ENCODE measurements around the gene BUD23. TPM values are rescaled to one million over a fixed set of nuclear protein-coding genes. Genes with fewer than 3 reads are reported as not detected.

BUD23 gene
- total RNA-seq = 100 to 1,000 TPM; 241 to 252 TPM
- polyA plus RNA-seq (ENCODE audit: insufficient read depth, low read depth, low replicate concordance) = 231 TPM
- long read RNA-seq, donor 1, transcript BUD23-201 (12 exons, 1,230 nt) = major isoform, 35 of 81 reads
- long read RNA-seq, donor 1, transcript BUD23-215 (2 exons, 3,886 nt) = minor isoform, 6 of 81 reads
- long read RNA-seq, donor 1, partial matches to known transcripts = 40 of 81 reads
- long read RNA-seq, donor 1, other reads (novel, unspliced or antisense) = 0 of 81 reads
- long read RNA-seq, donor 2, transcript BUD23-201 (12 exons, 1,230 nt) = major isoform, 29 of 36 reads
- long read RNA-seq, donor 2, partial matches to known transcripts = 6 of 36 reads
- long read RNA-seq, donor 2, other reads (novel, unspliced or antisense) = 0 of 36 reads

GRCh38 chr7:73683056-73683787, at the start of gene BUD23, which contains the start of gene DNAJC30:
Gene BUD23 (plus strand): TSS chr7:73683597. CDS start chr7:73683626, 29 bp downstream.
Gene DNAJC30 (minus strand): TSS chr7:73683453. CDS start chr7:73683423, 30 bp downstream.
- intact Hi-C loops (cut with DNase I; ENCODE audit: low total_unique reads) = no loop called here
- H3K36me3 ChIP-seq (ENCODE audit: low read depth, missing control alignments) = no peaks in the 10 kb centered on the region

GRCh38 chr7:73633844-73634243, 49.6 kb upstream of the BUD23 start:
- Histone ChIP-seq H3K4me1 (no peaks in the 10 kb centered on the region), H3K36me3 (ENCODE audit: low read depth, missing control alignments) (no peaks in the 10 kb centered on the region), H3K27ac (no peak overlapping the region), H3K9me3 (no peaks in the 10 kb centered on the region), H3K27me3 (no peaks in the 10 kb centered on the region), H3K4me3 (no peak overlapping the region)
- TF ChIP-seq CTCF (IDR thresholded peaks at IDR 0.05) (no peak), POLR2A (IDR thresholded peaks at IDR 0.05) (no peak)
- no peak for DNase-seq
- 86 to 89% methylated on average over 8 of the region's 8 CpGs for WGBS, 2 donors
- intact Hi-C loops (cut with DNase I; ENCODE audit: low total_unique reads) = no loop called here

More at GRCh38 chr7:73683056-73683787, at the start of gene BUD23, which contains the start of gene DNAJC30:
- Histone ChIP-seq H3K4me3 (peak within 1 kb of the TSS; percentile 89 to 91), H3K4me1 (peaks cover 44% of the 10 kb centered on the region), H3K27ac (peak within 1 kb of the TSS; percentile 77 to 83), H3K27me3 (no peaks in the 10 kb centered on the region), H3K9me3 (no peaks in the 10 kb centered on the region)
- TF ChIP-seq CTCF (IDR thresholded peaks at IDR 0.05) (no peak), POLR2A (IDR thresholded peaks at IDR 0.05) (no peak)
- WGBS, 2 donors = 0% methylated on average over 35 to 68 of the region's 68 CpGs
- DNase-seq = peak; percentile 98

GRCh38 chr7:73635428-73636200, 47.8 kb upstream of the BUD23 start:
- TF ChIP-seq CTCF (IDR thresholded peaks at IDR 0.05) (no peak), POLR2A (IDR thresholded peaks at IDR 0.05) (no peak)
- WGBS, 2 donors = 89% methylated on average over 8 of the region's 8 CpGs
- no peak for DNase-seq
- no peaks in the 10 kb centered on the region for H3K36me3 ChIP-seq (ENCODE audit: low read depth, missing control alignments)
- no peaks in the 10 kb centered on the region for H3K27me3 ChIP-seq
- H3K27ac ChIP-seq = no peak overlapping the region
- H3K4me3 ChIP-seq = no peak overlapping the region
- intact Hi-C loops (cut with DNase I; ENCODE audit: low total_unique reads) = no loop called here
- H3K4me1 ChIP-seq = no peaks in the 10 kb centered on the region
- no peaks in the 10 kb centered on the region for H3K9me3 ChIP-seq

- no peaks in the 10 kb centered on the region for H3K4me1 ChIP-seq
- intact Hi-C loops (cut with DNase I; ENCODE audit: low total_unique reads) = no loop called here
- no peak overlapping the region for H3K27ac ChIP-seq
- DNase-seq = no peak
- TF ChIP-seq CTCF (IDR thresholded peaks at IDR 0.05) (no peak), POLR2A (IDR thresholded peaks at IDR 0.05) (no peak)
- H3K4me3 ChIP-seq = no peak overlapping the region
- WGBS, 2 donors = 66 to 81% methylated on average over 3 of the region's 3 CpGs
- no peaks in the 10 kb centered on the region for H3K9me3 ChIP-seq
- H3K36me3 ChIP-seq (ENCODE audit: low read depth, missing control alignments) = no peaks in the 10 kb centered on the region
- H3K27me3 ChIP-seq = no peaks in the 10 kb centered on the region
Measured at GRCh38 chr7:73638911-73639310, 44.5 kb upstream of the BUD23 start.
